Ammon's horn (tissue), 1 donor: ENCODE measurements around the gene GPR65.
A peak's percentile ranks its signal among the peaks of the same experiment; 100 is the strongest.
"Not testable (repeated sequence)": the region's sequence is repeated elsewhere in the genome, so short reads cannot be mapped to it uniquely, and the experiment has no call there.

ENCODE experiments used
- DNase-seq: peaks from one replicate; pipeline ENCODE4 v3.0.0-alpha.2; 2016; ENCODE audit warnings: low spot score

GPR65 gene

GRCh38 chr14:88004506-88005036 lies 364 bp upstream of the GPR65 start:
- no peak for DNase-seq

- DNase-seq = peak; percentile 36
These were observed 1.3 kb downstream of the GPR65 start for GRCh38 chr14:88005978-88006851.

GRCh38 chr14:88007608-88008007 lies 2.7 kb downstream of the GPR65 start:
- no peak for DNase-seq

- DNase-seq = no peak
These were observed 3.3 kb downstream of the GPR65 start for GRCh38 chr14:88008039-88008742.

GRCh38 chr14:88009486-88009885 lies 4.6 kb downstream of the GPR65 start:
- DNase-seq = no peak

- DNase-seq = no peak
These were observed 5.4 kb downstream of the GPR65 start for GRCh38 chr14:88010331-88010730.

GRCh38 chr14:88012495-88012894 lies 7.6 kb downstream of the GPR65 start:
- no peak for DNase-seq

- DNase-seq = peak; percentile 90
These were observed 8.9 kb downstream of the GPR65 start for GRCh38 chr14:88013750-88014349.

GRCh38 chr14:88016768-88017167 lies 11.8 kb downstream of the GPR65 start:
- DNase-seq = no peak

- DNase-seq = no peak
These were observed 12.6 kb downstream of the GPR65 start for GRCh38 chr14:88017535-88017934.

GRCh38 chr14:88023658-88024187 lies 18.8 kb downstream of the GPR65 start:
- no peak for DNase-seq

- DNase-seq = not testable (repeated sequence)
These were observed 19.5 kb downstream of the GPR65 start for GRCh38 chr14:88024252-88025086.

- DNase-seq = no peak
These were observed 20.4 kb downstream of the GPR65 start for GRCh38 chr14:88025313-88025712.

- DNase-seq = no peak
These were observed 22.0 kb downstream of the GPR65 start for GRCh38 chr14:88026890-88027289.

- no peak for DNase-seq
These were observed 24.6 kb downstream of the GPR65 start for GRCh38 chr14:88029500-88029899.

- peak; percentile 13 for DNase-seq
These were observed 25.1 kb downstream of the GPR65 start for GRCh38 chr14:88030079-88030478.

- DNase-seq = no peak
These were observed 26.0 kb downstream of the GPR65 start for GRCh38 chr14:88030892-88031291.

- no peak for DNase-seq
These were observed 27.4 kb downstream of the GPR65 start for GRCh38 chr14:88032373-88032772.

GRCh38 chr14:88034076-88034475 lies 29.1 kb downstream of the GPR65 start:
- DNase-seq = no peak

GRCh38 chr14:88036422-88036821 lies 31.5 kb downstream of the GPR65 start:
- DNase-seq = no peak

GRCh38 chr14:88037325-88037724 lies 32.4 kb downstream of the GPR65 start:
- DNase-seq = no peak
